ENCODE measurements around the gene UBL7.

Gene UBL7

GRCh38 chr15:74438721-74439316 lies 22.1 kb downstream of the UBL7 start:
- peak; percentile 63 for DNase-seq

- no peak for DNase-seq
Observed at GRCh38 chr15:74438206-74438605, 22.8 kb downstream of the UBL7 start.

- no peak for DNase-seq
Observed at GRCh38 chr15:74434263-74435136, 26.5 kb downstream of the UBL7 start.

GRCh38 chr15:74433592-74434262 lies 27.2 kb downstream of the UBL7 start, which contains the start of gene SEMA7A:
SEMA7A (minus strand) TSS chr15:74433958; CDS start chr15:74433918, 40 bp downstream.
- peak; percentile 68 for DNase-seq

GRCh38 chr15:74432968-74433591 lies 27.9 kb downstream of the UBL7 start:
- DNase-seq: no peak

GRCh38 chr15:74432271-74432967 lies 28.5 kb downstream of the UBL7 start:
- DNase-seq: no peak

- DNase-seq: no peak
Observed at GRCh38 chr15:74431645-74432044, 29.3 kb downstream of the UBL7 start.

GRCh38 chr15:74431116-74431515 lies 29.8 kb downstream of the UBL7 start:
- DNase-seq: no peak

GRCh38 chr15:74430510-74430951 lies 30.4 kb downstream of the UBL7 start:
- DNase-seq: no peak

- DNase-seq: no peak
Observed at GRCh38 chr15:74429781-74430400, 31.1 kb downstream of the UBL7 start.

- DNase-seq: no peak
Observed at GRCh38 chr15:74428970-74429780, 31.8 kb downstream of the UBL7 start.

- no peak for DNase-seq
Observed at GRCh38 chr15:74428442-74428787, 32.5 kb downstream of the UBL7 start.

- DNase-seq: no peak
Observed at GRCh38 chr15:74427607-74428441, 33.1 kb downstream of the UBL7 start.

GRCh38 chr15:74426404-74427281 lies 34.3 kb downstream of the UBL7 start:
- no peak for DNase-seq

GRCh38 chr15:74425630-74426029 lies 35.3 kb downstream of the UBL7 start:
- DNase-seq: no peak

GRCh38 chr15:74424901-74425528 lies 35.9 kb downstream of the UBL7 start:
- no peak for DNase-seq

- no peak for DNase-seq
Observed at GRCh38 chr15:74423431-74424257, 37.3 kb downstream of the UBL7 start.

Measured in NCI-H345 (cell line).